NCI-H526 (cell line): ENCODE data around the gene GLI3.

Source experiments
- DNase-seq, 2 experiments: peaks; one replicate each; lab custom pipeline; 2025; lab: John Stamatoyannopoulos, UW

The GLI3 gene

GRCh38 chr7:42236976-42237810, at the start of gene GLI3:
Gene GLI3, minus strand, starts transcription at chr7:42237209. Its CDS starts 13,956 bp downstream, at chr7:42223253.
- no peak for DNase-seq

GRCh38 chr7:42285383-42285824, 48.4 kb upstream of the GLI3 start:
- DNase-seq, result no peak

- no peak for DNase-seq
Observed at GRCh38 chr7:42283553-42283952, 46.5 kb upstream of the GLI3 start.

- DNase-seq, result no peak
Observed at GRCh38 chr7:42278344-42278743, 41.3 kb upstream of the GLI3 start.

DNA sequence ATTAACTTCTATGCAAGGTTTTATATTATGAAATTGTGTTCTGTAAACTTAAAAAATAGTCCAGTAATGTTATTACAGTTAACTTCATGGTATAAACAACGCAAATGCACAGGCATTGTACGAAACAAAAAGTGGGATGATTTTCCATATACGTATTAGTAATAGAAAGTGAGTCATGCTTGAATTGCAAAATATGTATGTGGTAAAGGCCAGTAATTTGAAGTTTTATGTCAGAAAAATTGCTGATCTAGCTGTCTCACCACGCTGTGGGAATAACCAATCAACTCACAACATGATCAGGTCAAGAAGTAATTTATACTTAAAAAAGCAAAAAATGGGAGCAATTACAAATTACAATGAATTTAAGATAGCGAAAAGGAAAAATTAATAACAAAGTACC, 37.0 kb upstream of the GLI3 start:
- no peak for DNase-seq

DNA sequence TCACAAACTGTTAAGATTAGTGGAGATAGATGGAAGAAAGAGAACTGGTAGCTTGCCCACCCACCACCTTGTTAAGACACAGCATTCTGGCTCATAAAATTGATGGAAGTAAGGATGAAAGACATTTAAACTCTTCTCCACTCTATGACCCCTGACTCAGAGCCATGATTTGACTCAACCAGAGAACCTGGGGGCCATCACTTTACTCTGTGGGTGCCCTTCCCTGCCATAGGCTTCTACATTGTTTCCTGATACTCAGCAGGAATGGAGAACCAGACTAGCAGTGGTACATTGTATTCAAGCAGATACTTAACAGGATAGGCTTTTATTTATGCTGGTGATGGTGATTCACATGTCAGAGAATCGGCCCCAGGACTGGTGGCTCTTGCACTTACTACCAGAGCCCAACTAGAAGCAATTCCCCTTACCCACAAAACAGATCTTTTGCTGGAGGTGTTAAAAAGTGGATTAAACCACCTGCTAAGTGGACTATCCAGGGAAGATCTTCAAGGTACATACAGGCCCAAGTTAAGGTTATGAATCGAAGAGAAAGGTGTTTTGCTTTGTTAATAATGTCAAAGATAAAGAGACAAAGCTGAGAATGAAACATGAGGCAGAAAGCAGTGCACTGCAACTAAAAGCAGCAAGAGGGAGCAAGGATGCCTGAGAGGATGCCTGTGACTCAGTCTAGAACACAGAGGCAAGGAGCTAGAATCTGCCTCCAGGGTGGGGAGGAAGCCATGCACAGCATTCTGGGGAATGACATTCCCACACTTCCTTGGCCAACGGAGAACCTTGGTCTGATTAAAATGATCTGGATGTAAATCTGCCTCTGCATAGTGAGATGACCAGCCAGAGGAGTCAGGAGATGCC, 36.0 kb upstream of the GLI3 start:
- no peak for DNase-seq

DNA sequence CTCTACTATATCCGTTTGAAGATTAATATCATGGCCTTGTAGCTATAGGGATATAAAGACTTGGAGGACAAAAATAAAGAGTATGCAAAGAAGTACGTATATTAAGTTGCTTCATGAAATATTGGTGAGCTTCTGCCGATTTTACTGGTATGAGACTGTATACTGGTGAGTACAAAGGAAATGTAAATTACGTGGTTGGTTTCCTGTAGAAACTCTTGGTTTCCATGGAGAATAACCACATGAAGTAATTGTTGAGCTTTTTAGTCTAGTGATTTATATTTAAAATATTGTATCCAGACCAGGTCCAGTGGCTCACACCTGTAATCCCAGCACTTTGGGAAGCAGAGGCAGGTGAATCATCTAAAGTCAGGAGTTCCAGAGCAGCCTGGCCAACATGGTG, 32.2 kb upstream of the GLI3 start:
- DNase-seq, result no peak

GRCh38 chr7:42264702-42265101, 27.7 kb upstream of the GLI3 start:
- no peak for DNase-seq

GRCh38 chr7:42263971-42264370, 27.0 kb upstream of the GLI3 start:
- no peak for DNase-seq

GRCh38 chr7:42262964-42263363, 26.0 kb upstream of the GLI3 start:
- no peak for DNase-seq

- no peak for DNase-seq
Observed at GRCh38 chr7:42254217-42254616, 17.2 kb upstream of the GLI3 start.

DNA sequence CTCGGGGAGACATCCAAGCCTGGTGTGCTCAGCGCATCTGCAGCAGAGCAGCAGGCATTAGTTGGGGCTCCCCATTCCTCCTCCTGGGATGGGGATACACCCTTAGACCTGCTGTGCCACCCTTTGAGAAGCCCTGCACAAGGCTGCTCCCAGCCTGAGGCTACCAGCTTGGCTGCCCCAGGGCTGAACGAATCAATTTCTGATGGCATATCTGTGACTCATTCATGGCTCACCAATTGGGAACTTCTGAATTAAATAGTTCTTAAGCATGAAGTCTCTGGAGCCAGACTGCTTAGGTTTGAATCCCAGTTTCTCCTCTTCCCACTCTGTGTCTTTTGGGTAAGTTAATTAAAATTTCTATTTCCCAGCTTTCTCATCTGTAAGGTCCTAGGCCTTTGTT, 16.3 kb upstream of the GLI3 start:
- DNase-seq, result no peak

GRCh38 chr7:42250411-42250810, 13.4 kb upstream of the GLI3 start:
- no peak for DNase-seq

DNA sequence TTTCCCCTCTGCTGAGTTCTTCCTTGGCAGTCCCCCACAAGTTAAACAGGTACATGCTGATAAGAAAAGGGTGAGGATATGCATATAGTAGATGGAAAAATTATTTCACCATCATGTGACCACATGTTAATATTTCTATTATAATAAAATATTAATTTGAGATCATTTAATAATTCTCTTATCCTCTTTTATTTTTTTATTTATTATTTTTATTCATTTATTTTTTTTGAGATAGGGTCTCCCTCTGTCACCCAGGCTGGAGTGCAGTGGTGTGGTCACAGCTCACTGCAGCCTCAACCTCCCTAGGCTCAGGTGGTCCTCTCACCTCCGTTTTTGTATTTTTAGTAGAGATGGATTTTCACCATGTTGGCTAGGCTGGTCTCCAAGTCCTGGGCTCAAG, 11.6 kb upstream of the GLI3 start:
- DNase-seq, result no peak

DNA sequence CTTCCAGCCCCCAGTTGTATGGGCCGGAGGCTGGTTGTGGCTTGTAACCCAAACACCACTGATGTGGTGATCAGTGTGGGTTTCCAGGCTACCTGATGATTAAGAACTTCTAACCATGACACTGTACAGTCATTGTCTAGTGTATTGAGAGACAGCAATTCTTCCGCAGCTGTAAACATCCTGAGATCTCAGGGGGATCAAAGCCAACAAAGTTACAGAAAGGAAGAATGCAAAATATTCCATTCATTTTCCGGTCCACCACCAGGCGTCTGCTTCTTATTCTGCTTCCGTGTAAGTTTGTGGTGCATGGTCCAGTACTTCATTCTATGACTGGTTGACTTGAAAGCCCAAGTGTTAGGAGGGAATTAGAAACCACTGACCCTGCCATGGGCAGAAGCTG, 10.3 kb upstream of the GLI3 start:
- DNase-seq, result no peak

DNA sequence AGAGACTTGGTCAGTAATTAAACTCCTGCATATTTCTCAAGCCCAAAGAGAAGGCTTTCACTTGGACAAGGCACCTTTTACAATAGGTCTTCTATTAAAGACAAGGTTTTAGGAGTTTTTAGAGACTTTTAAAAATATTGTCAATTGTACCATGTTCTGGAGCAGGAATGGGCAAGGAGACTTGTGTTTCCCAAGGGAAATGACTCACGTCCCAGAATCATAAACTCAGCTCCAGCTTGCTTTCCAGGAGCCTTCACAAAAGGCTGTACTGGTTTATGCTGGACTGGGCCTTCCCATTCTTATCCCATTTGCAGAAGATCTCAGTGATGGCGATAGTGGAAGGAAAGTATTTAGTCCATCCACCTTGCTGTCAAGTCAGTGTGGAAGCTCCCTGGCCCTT, 7.8 kb upstream of the GLI3 start:
- no peak for DNase-seq

- DNase-seq, result no peak
Observed at GRCh38 chr7:42242381-42242780, 5.4 kb upstream of the GLI3 start.

DNA sequence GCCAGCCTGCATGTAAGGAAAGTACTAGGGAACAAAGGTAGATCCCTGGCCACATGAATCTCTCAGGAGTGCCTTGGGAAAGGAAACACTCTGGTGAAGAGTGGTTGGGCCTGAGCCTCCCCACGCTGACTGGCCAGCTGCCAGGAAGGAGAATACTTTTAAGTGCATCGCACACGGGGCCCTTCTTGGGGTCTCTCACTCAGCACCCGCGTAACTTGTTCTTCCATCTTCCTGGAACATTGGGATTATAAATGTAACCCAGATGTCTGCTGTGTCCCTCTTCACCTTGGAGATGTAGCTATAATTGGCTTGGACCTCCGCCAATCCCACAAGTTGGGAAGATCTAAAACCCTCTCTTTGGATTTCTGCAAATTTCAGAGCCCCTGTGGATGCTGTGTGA, 4.4 kb upstream of the GLI3 start:
- no peak for DNase-seq

DNA sequence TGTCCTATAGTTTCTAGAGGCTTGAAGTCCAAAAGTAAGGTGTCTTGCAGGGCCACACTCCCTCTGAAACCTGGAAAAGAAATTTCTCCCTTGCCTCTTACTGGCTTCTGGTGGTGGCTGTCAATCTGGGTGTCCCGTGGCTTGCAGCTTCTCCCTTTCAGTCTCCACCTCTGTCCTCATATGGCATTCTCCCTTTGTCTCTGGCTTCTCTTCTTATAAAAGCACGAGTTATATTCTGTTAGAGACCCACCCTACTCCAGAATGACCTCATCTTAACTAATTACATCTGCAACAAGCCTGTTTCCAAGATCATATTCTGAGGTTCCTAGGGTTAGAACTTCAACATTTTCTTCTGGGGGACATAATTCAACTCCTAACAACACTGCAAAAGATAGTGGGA, 3.4 kb upstream of the GLI3 start:
- no peak for DNase-seq

GRCh38 chr7:42238709-42239366, 1.8 kb upstream of the GLI3 start:
- no peak for DNase-seq

DNA sequence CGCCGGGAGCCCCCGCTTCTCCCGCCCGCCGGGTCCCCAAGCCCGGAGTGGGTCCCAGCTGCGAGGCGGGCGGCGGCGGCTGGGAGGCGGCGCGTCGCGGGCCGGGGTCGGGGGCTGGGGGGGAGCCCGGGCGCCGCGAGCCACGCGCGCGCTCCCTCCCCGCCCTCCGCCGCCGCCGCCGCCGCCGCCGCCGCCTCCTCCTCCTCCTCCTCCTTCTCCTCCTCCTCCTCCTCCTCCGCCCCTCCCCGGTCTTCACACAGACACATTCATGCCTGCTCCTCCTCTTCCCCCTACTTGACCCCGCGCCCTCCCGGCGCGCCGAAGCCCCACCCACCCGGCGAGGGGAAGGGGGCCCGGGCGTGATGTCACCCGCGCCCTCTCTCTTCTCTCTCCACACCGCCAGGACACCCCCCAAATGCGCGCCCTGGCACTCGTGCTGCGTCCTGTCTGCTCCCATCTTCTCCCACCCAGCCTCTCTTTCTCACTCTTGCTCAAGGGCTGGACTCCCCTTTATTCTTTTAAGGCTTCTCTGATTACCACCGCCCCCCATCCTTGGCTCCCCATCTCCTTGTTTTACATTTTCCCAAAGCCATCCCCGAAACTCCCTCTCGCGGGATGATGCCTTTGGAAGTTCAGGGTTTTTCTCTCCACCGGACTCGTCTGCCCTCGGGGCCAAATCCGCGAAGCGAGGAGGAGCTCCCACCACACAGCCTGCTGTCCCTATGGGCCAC, 967 bp upstream of the GLI3 start:
- no peak for DNase-seq
